ENCODE measurements around the gene GLIPR1.
A peak's percentile ranks its signal among the peaks of the same experiment; 100 is the strongest.

Gene GLIPR1

DNA sequence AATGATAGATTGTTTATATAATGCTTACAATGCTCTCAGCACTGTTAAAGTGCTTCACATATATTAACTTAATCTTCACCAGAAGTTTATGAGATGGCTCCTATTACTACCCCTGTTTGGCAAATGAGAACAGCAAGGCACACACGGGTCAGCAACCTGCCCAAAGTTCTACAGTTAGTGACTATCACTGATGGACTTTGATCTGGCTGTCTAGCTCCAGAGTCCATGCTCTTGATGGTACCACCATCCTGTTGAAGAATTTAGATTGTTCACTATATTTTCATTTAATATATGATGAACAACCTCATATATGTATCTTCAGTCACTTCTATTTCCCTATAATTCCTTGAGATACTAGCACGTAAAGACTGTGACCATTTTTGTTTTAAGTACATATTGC lies 10.6 kb downstream of the GLIPR1 start:
- Histone ChIP-seq H3K4me1 (ENCODE audit: control insufficient read depth in 1 of 2, insufficient read depth in 1 of 2, low read depth in 1 of 2, low read length in 1 of 2) (no peaks in the 10 kb centered on the region), H3K9me3 (no peaks in the 10 kb centered on the region), H3K27me3 (no peaks in the 10 kb centered on the region), H3K27ac (no peak overlapping the region), H3K4me3 (ENCODE audit: low read depth in 1 of 2, low read length in 1 of 2) (no peak overlapping the region), H3K36me3 (peaks cover 100% of the 10 kb centered on the region)
- TF ChIP-seq CTCF (IDR thresholded peaks at IDR 0.05): no peak

DNA sequence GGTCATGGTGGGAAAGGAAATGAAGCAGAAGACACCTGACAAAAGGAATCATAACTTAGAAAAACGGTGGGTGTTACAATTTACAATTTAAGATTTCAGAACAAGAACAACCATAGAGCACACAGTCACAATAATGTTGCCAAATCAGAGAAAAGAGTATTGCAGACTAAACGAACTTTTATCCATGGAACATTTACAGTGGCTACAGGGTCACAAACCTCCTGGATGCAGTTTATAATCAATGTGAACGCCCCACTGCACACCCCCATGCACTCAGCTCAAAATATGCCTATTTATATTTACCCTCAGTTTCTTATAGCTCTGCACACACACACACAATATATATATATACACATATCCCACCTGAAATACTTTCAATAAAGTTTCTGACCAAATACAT lies 22.9 kb downstream of the GLIPR1 start:
- Histone ChIP-seq H3K27me3 (no peaks in the 10 kb centered on the region), H3K4me1 (ENCODE audit: control insufficient read depth in 1 of 2, insufficient read depth in 1 of 2, low read depth in 1 of 2, low read length in 1 of 2) (no peaks in the 10 kb centered on the region), H3K9me3 (no peaks in the 10 kb centered on the region), H3K4me3 (ENCODE audit: low read depth in 1 of 2, low read length in 1 of 2) (no peak overlapping the region), H3K27ac (no peak overlapping the region), H3K36me3 (peaks cover 86% of the 10 kb centered on the region)
- no peak for TF ChIP-seq CTCF (IDR thresholded peaks at IDR 0.05)

DNA sequence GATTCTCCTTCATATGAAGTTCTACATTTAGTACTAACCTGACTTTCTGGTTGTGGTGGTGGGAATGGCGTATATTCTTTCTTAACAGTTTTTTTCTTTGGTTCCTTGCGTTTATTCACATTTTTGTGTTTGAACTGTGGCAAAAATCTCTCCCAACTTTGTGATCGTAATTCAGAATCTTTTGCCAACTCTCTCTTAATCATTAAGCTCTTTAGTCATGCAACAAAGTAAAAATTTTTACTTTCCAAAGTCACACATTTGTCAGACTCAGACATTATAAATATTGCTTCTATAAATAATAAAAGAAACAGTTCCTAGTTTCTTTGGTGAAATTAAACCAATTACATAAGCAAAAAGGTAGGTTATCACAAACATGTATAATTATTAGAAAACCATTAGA lies 23.3 kb downstream of the GLIPR1 start:
- Histone ChIP-seq H3K4me3 (ENCODE audit: low read depth in 1 of 2, low read length in 1 of 2) (no peak overlapping the region), H3K9me3 (no peaks in the 10 kb centered on the region), H3K36me3 (peaks cover 86% of the 10 kb centered on the region), H3K27me3 (no peaks in the 10 kb centered on the region), H3K4me1 (ENCODE audit: control insufficient read depth in 1 of 2, insufficient read depth in 1 of 2, low read depth in 1 of 2, low read length in 1 of 2) (no peaks in the 10 kb centered on the region), H3K27ac (no peak overlapping the region)
- TF ChIP-seq CTCF (IDR thresholded peaks at IDR 0.05): no peak

DNA sequence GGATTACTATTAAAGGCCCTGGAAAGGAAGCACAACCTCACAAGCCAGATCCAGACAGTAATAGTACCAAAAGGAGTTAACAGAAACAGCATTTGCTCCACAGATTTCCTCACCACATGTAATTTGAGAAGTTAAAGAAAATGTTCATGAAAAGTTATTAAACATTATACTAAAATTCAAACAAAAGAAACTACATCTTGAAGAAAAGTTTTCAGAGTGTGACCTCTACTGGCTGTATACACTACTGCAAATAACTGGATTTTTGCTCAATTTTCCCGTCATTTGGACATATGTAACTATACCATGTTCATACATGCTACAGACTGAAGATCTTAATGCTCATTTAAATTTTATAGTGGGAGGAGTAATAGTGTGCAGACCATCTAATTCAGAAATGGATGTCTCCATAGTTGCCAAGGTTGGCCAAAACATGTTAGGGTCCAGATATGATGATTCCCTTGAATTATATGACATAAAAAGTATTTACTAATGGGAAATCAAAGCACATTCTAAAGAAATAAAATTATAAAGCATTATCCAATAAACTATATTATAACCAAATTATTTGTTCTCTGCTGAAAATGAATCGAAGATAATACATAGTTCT lies 25.3 kb downstream of the GLIPR1 start:
- no peak for TF ChIP-seq CTCF (IDR thresholded peaks at IDR 0.05)
- H3K36me3 ChIP-seq: peaks cover 77% of the 10 kb centered on the region
- no peaks in the 10 kb centered on the region for H3K9me3 ChIP-seq
- no peaks in the 10 kb centered on the region for H3K27me3 ChIP-seq
- peak overlapping the region; percentile 14 for H3K27ac ChIP-seq
- H3K4me3 ChIP-seq (ENCODE audit: low read depth in 1 of 2, low read length in 1 of 2): no peak overlapping the region
- H3K4me1 ChIP-seq (ENCODE audit: control insufficient read depth in 1 of 2, insufficient read depth in 1 of 2, low read depth in 1 of 2, low read length in 1 of 2): peaks cover 5 to 7% of the 10 kb centered on the region in 2 experiments

- peaks cover 14 to 17% of the 10 kb centered on the region in 2 experiments for H3K4me1 ChIP-seq (ENCODE audit: control insufficient read depth in 1 of 2, insufficient read depth in 1 of 2, low read depth in 1 of 2, low read length in 1 of 2)
- no peaks in the 10 kb centered on the region for H3K27me3 ChIP-seq
- no peak for TF ChIP-seq CTCF (IDR thresholded peaks at IDR 0.05)
- H3K4me3 ChIP-seq (ENCODE audit: low read depth in 1 of 2, low read length in 1 of 2): no peak overlapping the region
- H3K27ac ChIP-seq: no peak overlapping the region
- H3K36me3 ChIP-seq: peaks cover 64% of the 10 kb centered on the region
- H3K9me3 ChIP-seq: no peaks in the 10 kb centered on the region
These were observed 26.5 kb downstream of the GLIPR1 start for GRCh38 chr12:75507086-75507485.

Data from neutrophil (primary cell).